ENCODE data around the gene ELOVL3.

ELOVL3 gene

GRCh38 chr10:102269017-102269416 is 42.9 kb downstream of the ELOVL3 start:
- TF ChIP-seq EZH2phosphoT487 (conservative IDR thresholded peaks at IDR 0.05; ENCODE audit: low read length): no peak
- no peak for TF ChIP-seq CTCF (IDR thresholded peaks at IDR 0.05; ENCODE audit: insufficient read depth, low read length, poor library complexity, severe bottlenecking)
- Histone ChIP-seq H3K36me3 (ENCODE audit: low read length) (no peaks in the 10 kb centered on the region), H3K4me3 (ENCODE audit: insufficient read depth, low read length, poor library complexity, severe bottlenecking) (no peak overlapping the region), H3K79me2 (ENCODE audit: insufficient read depth, low read length) (peaks cover 57% of the 10 kb centered on the region), H2AFZ (ENCODE audit: low read depth, low read length, severe bottlenecking) (no peak overlapping the region), H3K9me3 (ENCODE audit: insufficient read depth, low read length) (no peaks in the 10 kb centered on the region), H3F3A (ENCODE audit: insufficient read depth) (no peaks in the 10 kb centered on the region), H3K4me2 (ENCODE audit: low read depth, low read length, poor library complexity, severe bottlenecking) (no peak overlapping the region), H4K20me1 (ENCODE audit: low read depth, low read length) (peaks cover 7% of the 10 kb centered on the region; the same call in 1 of the 2 replicates), H3K9ac (ENCODE audit: low read length) (no peak overlapping the region), H3K9me2 (replicated peaks; ENCODE audit: insufficient read depth, low read length) (no peaks in the 10 kb centered on the region), H3K27me3 (ENCODE audit: low read length) (no peaks in the 10 kb centered on the region), H3K27ac (ENCODE audit: low read depth, low read length) (no peak overlapping the region)

- Histone ChIP-seq H3K9me2 (replicated peaks; ENCODE audit: insufficient read depth, low read length) (no peaks in the 10 kb centered on the region), H3K4me2 (ENCODE audit: low read depth, low read length, poor library complexity, severe bottlenecking) (no peak overlapping the region), H2AFZ (ENCODE audit: low read depth, low read length, severe bottlenecking) (no peak overlapping the region), H3K9me3 (ENCODE audit: insufficient read depth, low read length) (no peaks in the 10 kb centered on the region), H3K9ac (ENCODE audit: low read length) (no peak overlapping the region), H3F3A (ENCODE audit: insufficient read depth) (no peaks in the 10 kb centered on the region), H3K79me2 (ENCODE audit: insufficient read depth, low read length) (peaks cover 61% of the 10 kb centered on the region), H3K36me3 (ENCODE audit: low read length) (no peaks in the 10 kb centered on the region; the same call in 1 of the 2 replicates), H3K4me3 (ENCODE audit: insufficient read depth, low read length, poor library complexity, severe bottlenecking) (no peak overlapping the region), H3K27me3 (ENCODE audit: low read length) (no peaks in the 10 kb centered on the region), H3K27ac (ENCODE audit: low read depth, low read length) (no peak overlapping the region), H4K20me1 (ENCODE audit: low read depth, low read length) (peaks cover 14% of the 10 kb centered on the region; the same call in 1 of the 2 replicates)
- TF ChIP-seq CTCF (IDR thresholded peaks at IDR 0.05; ENCODE audit: insufficient read depth, low read length, poor library complexity, severe bottlenecking) (no peak), EZH2phosphoT487 (conservative IDR thresholded peaks at IDR 0.05; ENCODE audit: low read length) (no peak)
These were observed 48.0 kb downstream of the ELOVL3 start for GRCh38 chr10:102274062-102274461.

- Histone ChIP-seq H3F3A (ENCODE audit: insufficient read depth) (no peaks in the 10 kb centered on the region), H4K20me1 (ENCODE audit: low read depth, low read length) (peaks cover 14% of the 10 kb centered on the region; the same call in 1 of the 2 replicates), H3K27me3 (ENCODE audit: low read length) (no peaks in the 10 kb centered on the region), H3K9me2 (replicated peaks; ENCODE audit: insufficient read depth, low read length) (no peaks in the 10 kb centered on the region), H3K27ac (ENCODE audit: low read depth, low read length) (no peak overlapping the region), H3K9me3 (ENCODE audit: insufficient read depth, low read length) (no peaks in the 10 kb centered on the region), H3K9ac (ENCODE audit: low read length) (no peak overlapping the region), H3K79me2 (ENCODE audit: insufficient read depth, low read length) (peaks cover 67% of the 10 kb centered on the region), H3K4me3 (ENCODE audit: insufficient read depth, low read length, poor library complexity, severe bottlenecking) (no peak overlapping the region), H3K4me2 (ENCODE audit: low read depth, low read length, poor library complexity, severe bottlenecking) (no peak overlapping the region), H3K36me3 (ENCODE audit: low read length) (no peaks in the 10 kb centered on the region; the same call in 1 of the 2 replicates), H2AFZ (ENCODE audit: low read depth, low read length, severe bottlenecking) (no peak overlapping the region)
- TF ChIP-seq EZH2phosphoT487 (conservative IDR thresholded peaks at IDR 0.05; ENCODE audit: low read length) (no peak), CTCF (IDR thresholded peaks at IDR 0.05; ENCODE audit: insufficient read depth, low read length, poor library complexity, severe bottlenecking) (no peak)
These were observed 49.2 kb downstream of the ELOVL3 start for GRCh38 chr10:102275343-102275742.
